Uterus (tissue), 4 donors: ENCODE data around the gene MIPEP. TPM values are rescaled to one million over a fixed set of nuclear protein-coding genes. Genes with fewer than 3 reads are reported as not detected.

Experiments used
- DNase-seq, 2 donors: peaks; one replicate each; pipeline ENCODE4 v3.0.0-alpha.2; 2019 to 2020
- H3K27ac ChIP-seq, 2 donors: fragments of 200-600 bp; sonication (generic); 1 replicate in 1 of 2; 2 replicates in 1 of 2; pipeline ENCODE4 v1.5.1; 2016 to 2018
- H3K27me3 ChIP-seq, 2 donors: fragments of 200-600 bp; sonication (generic); one replicate each; pipeline ENCODE4 v1.5.1; 2018 to 2019; ENCODE audit warnings: control low read depth in 1 of 2
- H3K36me3 ChIP-seq, 2 donors: fragments of 200-600 bp; sonication (generic); one replicate each; pipeline ENCODE4 v1.5.1; 2019; ENCODE audit warnings: control low read depth in 1 of 2
- H3K4me1 ChIP-seq, 2 donors: fragments of 200-600 bp; sonication (generic); one replicate each; pipeline ENCODE4 v1.5.1; 2018 to 2019; ENCODE audit warnings: control low read depth in 1 of 2
- H3K4me3 ChIP-seq, 2 donors: fragments of 200-600 bp; sonication (generic); 1 replicate in 1 of 2; 2 replicates in 1 of 2; pipeline ENCODE4 v1.5.1; 2018 to 2019; ENCODE audit warnings: mild to moderate bottlenecking in 1 of 2
- H3K9me3 ChIP-seq, 2 donors: fragments of 200-600 bp; sonication (generic); one replicate each; pipeline ENCODE4 v1.5.1; 2019; ENCODE audit warnings: control low read depth in 1 of 2
- CTCF ChIP-seq, 4 experiments: fragments of 200-600 bp in 2 of 4; fragments of 450-650 bp in 2 of 4; sonication (generic) in 2 of 4; IDR thresholded peaks; one replicate each; pipeline ENCODE4 v1.5.1; 2016 to 2019; ENCODE audit warnings: antibody characterized with exemption in 4 of 4, mild to moderate bottlenecking in 2 of 4, moderate library complexity in 1 of 4
- POLR2A ChIP-seq, 2 donors: fragments of 450-650 bp; IDR thresholded peaks; one replicate each; pipeline ENCODE4 v1.6.1; 2016; ENCODE audit warnings: antibody characterized with exemption in 2 of 2, mild to moderate bottlenecking in 1 of 2, moderate library complexity in 1 of 2
- intact Hi-C: fragments of 100-400 bp; cut with DNase I; formaldehyde crosslinking; loops from one replicate; pipeline ENCODE4 v1.15.1; 2023; ENCODE audit warnings: low total_unique reads
- total RNA-seq, 4 donors: library from RNA; depleted of rRNA in 3 of 4; stranded (reverse); fragments of >200 nt in 3 of 4; gene quantifications; one replicate each; pipeline versions ENCODE4 v1.1.0 to v1.2.4, GENCODE V29; 2014 to 2023
- donor health status: DM: yes; HTN: yes; CAD: no.

The MIPEP gene
- total RNA-seq, 4 donors from 2014 or later: 0.77 to 31.5 (median 19.3) TPM

GRCh38 chr13:23696610-23697009 lies 192.6 kb downstream of the MIPEP start:
- Histone ChIP-seq H3K27ac (no peak overlapping the region), H3K4me1 (no peaks in the 10 kb centered on the region), H3K4me3 (no peak overlapping the region), H3K36me3 (no peaks in the 10 kb centered on the region), H3K27me3 (no peaks in the 10 kb centered on the region), H3K9me3 (no peaks in the 10 kb centered on the region)
- no peak for DNase-seq
- TF ChIP-seq CTCF (IDR thresholded peaks at IDR 0.05) (no peak), POLR2A (IDR thresholded peaks at IDR 0.05) (no peak)
- intact Hi-C loops: no loop called here

GRCh38 chr13:23695711-23696464 lies 193.3 kb downstream of the MIPEP start:
- Histone ChIP-seq H3K9me3 (no peaks in the 10 kb centered on the region), H3K4me1 (no peaks in the 10 kb centered on the region), H3K27ac (no peak overlapping the region), H3K27me3 (no peaks in the 10 kb centered on the region), H3K36me3 (no peaks in the 10 kb centered on the region), H3K4me3 (no peak overlapping the region)
- intact Hi-C loops: no loop called here
- no peak for TF ChIP-seq POLR2A (IDR thresholded peaks at IDR 0.05)
- TF ChIP-seq CTCF (IDR thresholded peaks at IDR 0.05): no peak
- DNase-seq: no peak

- no peak for DNase-seq
- TF ChIP-seq CTCF (IDR thresholded peaks at IDR 0.05) (no peak), POLR2A (IDR thresholded peaks at IDR 0.05) (no peak)
- Histone ChIP-seq H3K36me3 (no peaks in the 10 kb centered on the region), H3K4me3 (no peak overlapping the region), H3K4me1 (no peaks in the 10 kb centered on the region), H3K27ac (no peak overlapping the region), H3K9me3 (no peaks in the 10 kb centered on the region), H3K27me3 (no peaks in the 10 kb centered on the region)
- intact Hi-C loops: no loop called here
These were observed 194.0 kb downstream of the MIPEP start for GRCh38 chr13:23695196-23695595.

- Histone ChIP-seq H3K4me1 (no peaks in the 10 kb centered on the region), H3K4me3 (no peak overlapping the region), H3K27me3 (no peaks in the 10 kb centered on the region), H3K36me3 (no peaks in the 10 kb centered on the region), H3K27ac (no peak overlapping the region), H3K9me3 (no peaks in the 10 kb centered on the region)
- no peak for TF ChIP-seq CTCF (IDR thresholded peaks at IDR 0.05)
- TF ChIP-seq POLR2A (IDR thresholded peaks at IDR 0.05): no peak
- intact Hi-C loops: no loop called here
- DNase-seq: no peak
These were observed 196.4 kb downstream of the MIPEP start for GRCh38 chr13:23692816-23693215.

GRCh38 chr13:23690668-23691067 lies 198.5 kb downstream of the MIPEP start:
- Histone ChIP-seq H3K27me3 (no peaks in the 10 kb centered on the region), H3K27ac (no peak overlapping the region), H3K4me1 (no peaks in the 10 kb centered on the region), H3K9me3 (no peaks in the 10 kb centered on the region), H3K4me3 (no peak overlapping the region), H3K36me3 (no peaks in the 10 kb centered on the region)
- intact Hi-C loops: no loop called here
- DNase-seq: no peak
- TF ChIP-seq POLR2A (IDR thresholded peaks at IDR 0.05) (no peak), CTCF (IDR thresholded peaks at IDR 0.05) (no peak)
